H9 (cell line): Measurements from ENCODE around the gene NPY2R. TPM values are rescaled to one million over a fixed set of nuclear protein-coding genes. Genes with fewer than 3 reads are reported as not detected.

Source experiments
- DNase-seq: peaks from one replicate; pipeline ENCODE4 v3.0.0-alpha.2; 2017
- H2AFZ ChIP-seq: one replicate; pipeline ENCODE4 v1.6.1; 2013; ENCODE audit warnings: mild to moderate bottlenecking, low read length, control low read depth, moderate library complexity
- H2AK5ac ChIP-seq: 2 replicates; pipeline ENCODE4 v1.6.1; 2013; ENCODE audit warnings: low read length, control low read depth, mixed read lengths; ENCODE audit not compliant: insufficient read length
- H2BK120ac ChIP-seq: one replicate; pipeline ENCODE4 v1.6.1; 2013; ENCODE audit warnings: low read depth, mild to moderate bottlenecking, low read length, control low read depth, inconsistent platforms; ENCODE audit not compliant: poor library complexity, severe bottlenecking
- H2BK12ac ChIP-seq: 2 replicates; pipeline ENCODE4 v1.6.1; 2013; ENCODE audit warnings: low read length, control low read depth, mixed read lengths, low read depth; ENCODE audit not compliant: insufficient read length
- H2BK15ac ChIP-seq: 2 replicates; pipeline ENCODE4 v1.6.1; 2013; ENCODE audit warnings: low read depth, low read length, control low read depth
- H2BK20ac ChIP-seq: one replicate; pipeline ENCODE4 v1.6.1; 2013; ENCODE audit warnings: low read depth, mild to moderate bottlenecking, low read length, control low read depth, inconsistent platforms; ENCODE audit not compliant: poor library complexity, severe bottlenecking
- H2BK5ac ChIP-seq: 2 replicates; pipeline ENCODE4 v1.6.1; 2013; ENCODE audit warnings: low read length, control low read depth, mixed read lengths; ENCODE audit not compliant: insufficient read length
- H3K14ac ChIP-seq: 2 replicates; pipeline ENCODE4 v1.6.1; 2013; ENCODE audit warnings: low read length, control low read depth; ENCODE audit not compliant: insufficient read depth
- H3K18ac ChIP-seq: 2 replicates; pipeline ENCODE4 v1.6.1; 2013; ENCODE audit warnings: low read depth, mild to moderate bottlenecking, mixed read lengths, low read length, control low read depth; ENCODE audit not compliant: insufficient read length
- H3K23ac ChIP-seq: 2 replicates; pipeline ENCODE4 v1.6.1; 2013; ENCODE audit warnings: low read length, control low read depth, mixed read lengths, low read depth; ENCODE audit not compliant: insufficient read length
- H3K23me2 ChIP-seq: 2 replicates; pipeline ENCODE4 v1.6.1; 2013; ENCODE audit warnings: low read depth, mild to moderate bottlenecking, mixed read lengths, low read length, control low read depth; ENCODE audit not compliant: insufficient read length, poor library complexity, severe bottlenecking
- H3K27ac ChIP-seq: 2 replicates; pipeline ENCODE4 v1.5.1; 2013; ENCODE audit warnings: low read length, control low read depth, mixed read lengths, low read depth; ENCODE audit not compliant: insufficient read length
- H3K27me3 ChIP-seq: 2 replicates; pipeline ENCODE4 v1.6.1; 2013; ENCODE audit warnings: low read length, control low read depth, inconsistent platforms; ENCODE audit not compliant: insufficient read depth
- H3K4ac ChIP-seq: 2 replicates; pipeline ENCODE4 v1.6.1; 2013; ENCODE audit warnings: low read depth, mild to moderate bottlenecking, control low read depth, inconsistent platforms, low read length, moderate library complexity
- H3K4me1 ChIP-seq: 2 replicates; pipeline ENCODE4 v1.6.1; 2013; ENCODE audit warnings: low read length, control low read depth, inconsistent platforms; ENCODE audit not compliant: insufficient read depth
- H3K4me2 ChIP-seq: 2 replicates; pipeline ENCODE4 v1.6.1; 2013; ENCODE audit warnings: low read length, control low read depth, mixed read lengths; ENCODE audit not compliant: insufficient read length, insufficient read depth
- H3K56ac ChIP-seq: 2 replicates; pipeline ENCODE4 v1.6.1; 2013; ENCODE audit warnings: low read depth, mild to moderate bottlenecking, mixed read lengths, low read length, control low read depth; ENCODE audit not compliant: insufficient read length
- H3K79me1 ChIP-seq: 2 replicates; pipeline ENCODE4 v1.6.1; 2013; ENCODE audit warnings: low read depth, mild to moderate bottlenecking, moderate library complexity, low read length, control low read depth, inconsistent platforms; ENCODE audit not compliant: insufficient read depth, poor library complexity, severe bottlenecking
- H3K79me2 ChIP-seq: 2 replicates; pipeline ENCODE4 v1.6.1; 2013; ENCODE audit warnings: low read length, control low read depth, inconsistent platforms; ENCODE audit not compliant: insufficient read depth
- H3K9ac ChIP-seq: 2 replicates; pipeline ENCODE4 v1.6.1; 2013; ENCODE audit warnings: low read length, control low read depth, mixed read lengths; ENCODE audit not compliant: insufficient read length; ENCODE audit errors: extremely low read depth
- H3K9me3 ChIP-seq: one replicate; pipeline ENCODE4 v1.6.1; 2013; ENCODE audit warnings: low read depth, low read length, inconsistent platforms; ENCODE audit not compliant: control insufficient read depth
- H3T11ph ChIP-seq: one replicate; pipeline ENCODE4 v1.6.1; 2013; ENCODE audit warnings: mild to moderate bottlenecking, low read length, control low read depth, inconsistent platforms
- H4K20me1 ChIP-seq: one replicate; pipeline ENCODE4 v1.6.1; 2013; ENCODE audit not compliant: control insufficient read depth, insufficient read length, insufficient read depth
- H4K5ac ChIP-seq: 2 replicates; pipeline ENCODE4 v1.6.1; 2013; ENCODE audit warnings: low read depth, mild to moderate bottlenecking, mixed read lengths, low read length, control low read depth; ENCODE audit not compliant: insufficient read length
- H4K8ac ChIP-seq: replicated peaks from 2 replicates; pipeline ENCODE4 v1.6.1; 2013; ENCODE audit warnings: low read length, control low read depth, mixed read lengths, low read depth; ENCODE audit not compliant: insufficient read length
- H4K91ac ChIP-seq: 2 replicates; pipeline ENCODE4 v1.6.1; 2013; ENCODE audit warnings: low read depth, mild to moderate bottlenecking, moderate library complexity, mixed read lengths, low read length, control low read depth; ENCODE audit not compliant: insufficient read length
- H3K27ac Mint-ChIP-seq, 3 experiments: 2 replicates in 2 of 3; 3 replicates in 1 of 3; pipeline ENCODE4 v1.8.0; 2020 to 2021; ENCODE audit warnings: mixed read lengths in 3 of 3, mild to moderate bottlenecking in 1 of 3, moderate library complexity in 1 of 3
- H3K27me3 Mint-ChIP-seq: 2 replicates; pipeline ENCODE4 v1.8.0; 2021; ENCODE audit warnings: low read depth, mild to moderate bottlenecking, moderate library complexity, mixed read lengths
- H3K36me3 Mint-ChIP-seq, 3 experiments: 2 replicates in 2 of 3; 3 replicates in 1 of 3; pipeline ENCODE4 v1.8.0; 2020 to 2021; ENCODE audit warnings: low read depth in 3 of 3, mixed read lengths in 3 of 3; ENCODE audit not compliant: insufficient read depth in 1 of 3
- H3K4me1 Mint-ChIP-seq, 2 experiments: 2 replicates each; pipeline ENCODE4 v1.8.0; 2020; ENCODE audit warnings: mixed read lengths in 2 of 2
- H3K4me3 Mint-ChIP-seq, 2 experiments: 2 replicates in 1 of 2; 3 replicates in 1 of 2; pipeline ENCODE4 v1.8.0; 2020 to 2021; ENCODE audit warnings: mild to moderate bottlenecking in 2 of 2, mixed read lengths in 2 of 2, moderate library complexity in 1 of 2
- H3K9me3 Mint-ChIP-seq, 2 experiments: 2 replicates in 1 of 2; 3 replicates in 1 of 2; pipeline ENCODE4 v1.8.0; 2020; ENCODE audit warnings: mild to moderate bottlenecking in 2 of 2, mixed read lengths in 2 of 2, moderate library complexity in 1 of 2
- WGBS: extraction: QIAGEN DNeasy Blood & Tissue Kit; methylation state at CpG from one replicate; pipeline ENCODE4 v1.1.7; 2013; ENCODE audit warnings: missing lambda C conversion rate, low lambda C conversion rate, mixed read lengths; ENCODE audit not compliant: insufficient read length; ENCODE audit errors: extremely low coverage; 5-methylcytosine and 5-hydroxymethylcytosine counted together
- total RNA-seq: library from RNA; stranded (reverse); gene quantifications from 2 replicates; pipeline ENCODE4 v1.2.1, GENCODE V29; 2021
- TF ChIP-seq, protein P1 (sequence below): fragments of 200-600 bp; sonication (generic); conservative IDR thresholded peaks from 3 replicates; pipeline ENCODE4 v1.8.0; 2021; ENCODE audit warnings: antibody characterized with exemption, mild to moderate bottlenecking

The NPY2R gene
- total RNA-seq, 1 experiment from 2014 or later = 0.09 TPM

GRCh38 chr4:155207534-155208257 lies 740 bp upstream of the NPY2R start:
- no peak overlapping the region for H3K23ac ChIP-seq
- H3K4me1 Mint-ChIP-seq = peaks cover 17 to 42% of the 10 kb centered on the region in 2 experiments
- no peaks in the 10 kb centered on the region; the same call in 1 of the 2 replicates for H3K4me1 ChIP-seq
- H3K79me2 ChIP-seq = no peaks in the 10 kb centered on the region
- TF ChIP-seq, protein P1, sequence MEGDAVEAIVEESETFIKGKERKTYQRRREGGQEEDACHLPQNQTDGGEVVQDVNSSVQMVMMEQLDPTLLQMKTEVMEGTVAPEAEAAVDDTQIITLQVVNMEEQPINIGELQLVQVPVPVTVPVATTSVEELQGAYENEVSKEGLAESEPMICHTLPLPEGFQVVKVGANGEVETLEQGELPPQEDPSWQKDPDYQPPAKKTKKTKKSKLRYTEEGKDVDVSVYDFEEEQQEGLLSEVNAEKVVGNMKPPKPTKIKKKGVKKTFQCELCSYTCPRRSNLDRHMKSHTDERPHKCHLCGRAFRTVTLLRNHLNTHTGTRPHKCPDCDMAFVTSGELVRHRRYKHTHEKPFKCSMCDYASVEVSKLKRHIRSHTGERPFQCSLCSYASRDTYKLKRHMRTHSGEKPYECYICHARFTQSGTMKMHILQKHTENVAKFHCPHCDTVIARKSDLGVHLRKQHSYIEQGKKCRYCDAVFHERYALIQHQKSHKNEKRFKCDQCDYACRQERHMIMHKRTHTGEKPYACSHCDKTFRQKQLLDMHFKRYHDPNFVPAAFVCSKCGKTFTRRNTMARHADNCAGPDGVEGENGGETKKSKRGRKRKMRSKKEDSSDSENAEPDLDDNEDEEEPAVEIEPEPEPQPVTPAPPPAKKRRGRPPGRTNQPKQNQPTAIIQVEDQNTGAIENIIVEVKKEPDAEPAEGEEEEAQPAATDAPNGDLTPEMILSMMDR = peak; percentile 61
- no peaks in the 10 kb centered on the region for H3K79me1 ChIP-seq
- H3K27me3 Mint-ChIP-seq = peaks cover 60% of the 10 kb centered on the region
- H3K4ac ChIP-seq = no peak overlapping the region
- no peak overlapping the region for H3K27ac ChIP-seq
- no peak overlapping the region for H3K18ac ChIP-seq
- peaks cover 15% of the 10 kb centered on the region for H3K23me2 ChIP-seq
- no peaks in the 10 kb centered on the region; a peak in 1 of 7 replicates for H3K36me3 Mint-ChIP-seq
- DNase-seq = peak; percentile 77
- H2BK120ac ChIP-seq = no peak overlapping the region
- H3K27me3 ChIP-seq = peaks cover 7% of the 10 kb centered on the region; the same call in 1 of the 2 replicates
- H3T11ph ChIP-seq = no peak overlapping the region
- no peak overlapping the region for H3K9ac ChIP-seq
- H2BK12ac ChIP-seq = no peak overlapping the region
- no peak overlapping the region for H3K27ac Mint-ChIP-seq
- no peak overlapping the region for H2BK5ac ChIP-seq
- no peaks in the 10 kb centered on the region for H4K20me1 ChIP-seq
- H4K8ac ChIP-seq = no peak overlapping the region
- no peak overlapping the region for H4K91ac ChIP-seq
- H3K4me2 ChIP-seq = peak overlapping the region; percentile 100
- H2BK20ac ChIP-seq = no peak overlapping the region
- peak overlapping the region; percentile 86 for H2AFZ ChIP-seq
- peak overlapping the region; percentile 75 to 89 for H3K4me3 Mint-ChIP-seq
- H3K9me3 ChIP-seq = no peaks in the 10 kb centered on the region
- H4K5ac ChIP-seq = no peak overlapping the region
- no peak overlapping the region for H2AK5ac ChIP-seq
- no CpG with 5 or more reads among the region's 26 CpGs for WGBS
- no peak overlapping the region for H3K56ac ChIP-seq
- no peaks in the 10 kb centered on the region for H3K9me3 Mint-ChIP-seq
- no peak overlapping the region for H2BK15ac ChIP-seq
- no peak overlapping the region for H3K14ac ChIP-seq
